ENCODE data around the gene NRG2. TPM values are rescaled to one million over a fixed set of nuclear protein-coding genes. Genes with fewer than 3 reads are reported as not detected.

The NRG2 gene
- total RNA-seq, 1 donor from 2014 or later: 0.07 TPM

DNA sequence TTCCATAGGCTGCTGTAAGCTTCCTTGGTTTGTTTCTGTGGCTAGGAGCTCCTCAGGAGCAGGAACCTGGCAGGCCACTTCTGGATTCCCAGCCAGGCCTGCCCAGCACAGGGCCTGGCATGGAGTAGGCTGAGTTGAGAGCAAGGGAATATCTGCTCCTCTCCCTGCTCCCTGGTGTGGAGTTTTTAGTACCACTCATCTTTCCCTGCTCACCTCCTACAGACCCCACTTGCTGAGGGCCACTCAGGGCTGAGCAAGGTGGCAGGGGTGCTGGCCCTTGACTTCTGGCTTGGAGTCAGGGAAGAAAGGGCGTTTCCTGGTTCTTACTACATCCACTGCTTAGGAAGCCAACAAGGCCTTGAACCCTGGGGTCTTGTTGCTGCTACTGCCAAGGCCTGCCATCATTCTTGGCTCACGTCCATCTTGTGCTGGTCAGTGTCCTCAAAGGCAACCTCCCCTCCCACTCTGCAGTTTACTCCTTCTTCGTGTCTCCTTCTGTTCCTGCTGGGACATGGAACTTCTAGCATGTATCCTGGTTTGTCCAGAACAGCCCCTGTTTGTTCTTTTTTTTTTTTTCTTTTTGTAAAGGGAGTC, 192.6 kb downstream of the NRG2 start:
- intact Hi-C loops (cut with micrococcal nuclease): no loop called here
- Mint-ChIP-seq H3K27ac (no peak overlapping the region), H3K27me3 (no peaks in the 10 kb centered on the region), H3K9me3 (no peaks in the 10 kb centered on the region), H3K4me3 (no peak overlapping the region), H3K4me1 (peaks cover 12% of the 10 kb centered on the region), H3K36me3 (ENCODE audit: low read depth) (no peaks in the 10 kb centered on the region)
- TF ChIP-seq, protein P1, sequence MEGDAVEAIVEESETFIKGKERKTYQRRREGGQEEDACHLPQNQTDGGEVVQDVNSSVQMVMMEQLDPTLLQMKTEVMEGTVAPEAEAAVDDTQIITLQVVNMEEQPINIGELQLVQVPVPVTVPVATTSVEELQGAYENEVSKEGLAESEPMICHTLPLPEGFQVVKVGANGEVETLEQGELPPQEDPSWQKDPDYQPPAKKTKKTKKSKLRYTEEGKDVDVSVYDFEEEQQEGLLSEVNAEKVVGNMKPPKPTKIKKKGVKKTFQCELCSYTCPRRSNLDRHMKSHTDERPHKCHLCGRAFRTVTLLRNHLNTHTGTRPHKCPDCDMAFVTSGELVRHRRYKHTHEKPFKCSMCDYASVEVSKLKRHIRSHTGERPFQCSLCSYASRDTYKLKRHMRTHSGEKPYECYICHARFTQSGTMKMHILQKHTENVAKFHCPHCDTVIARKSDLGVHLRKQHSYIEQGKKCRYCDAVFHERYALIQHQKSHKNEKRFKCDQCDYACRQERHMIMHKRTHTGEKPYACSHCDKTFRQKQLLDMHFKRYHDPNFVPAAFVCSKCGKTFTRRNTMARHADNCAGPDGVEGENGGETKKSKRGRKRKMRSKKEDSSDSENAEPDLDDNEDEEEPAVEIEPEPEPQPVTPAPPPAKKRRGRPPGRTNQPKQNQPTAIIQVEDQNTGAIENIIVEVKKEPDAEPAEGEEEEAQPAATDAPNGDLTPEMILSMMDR (IDR thresholded peaks at IDR 0.05): no peak
- CTCF ChIA-PET: interaction anchor here (1.7 kb wide), 1 partner anchor 63 kb away, joined by 5 read pairs; no protein-coding TSS in a partner anchor
- ATAC-seq (ENCODE audit: low read depth) (no peak), DNase-seq (no peak)
- POLR2A ChIA-PET: no interaction called here

DNA sequence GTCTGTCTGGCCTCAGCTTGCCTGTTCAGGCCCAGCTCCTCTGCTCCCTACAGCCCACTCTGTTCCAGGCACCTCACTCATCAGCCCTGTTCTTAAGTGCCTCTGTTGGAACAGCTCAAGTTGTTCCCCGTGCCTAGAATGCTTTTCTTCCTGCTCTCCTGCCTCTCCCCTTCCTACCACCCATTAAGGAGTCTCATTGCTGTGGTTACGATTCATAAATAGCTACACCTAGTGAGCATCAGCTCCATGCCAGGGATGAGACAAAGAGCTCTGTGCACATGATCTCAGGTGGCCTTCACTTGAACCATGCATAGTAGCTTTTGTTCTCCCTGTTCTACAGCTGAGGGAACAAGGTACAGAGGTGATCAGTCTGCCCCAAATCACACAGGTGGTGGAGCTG, 193.2 kb downstream of the NRG2 start:
- DNase-seq (no peak), ATAC-seq (ENCODE audit: low read depth) (no peak)
- Mint-ChIP-seq H3K36me3 (ENCODE audit: low read depth) (no peaks in the 10 kb centered on the region), H3K4me1 (peaks cover 12% of the 10 kb centered on the region), H3K27me3 (peaks cover 2% of the 10 kb centered on the region), H3K9me3 (no peaks in the 10 kb centered on the region), H3K4me3 (peak overlapping the region; percentile 84), H3K27ac (peak overlapping the region; percentile 54)
- ChIA-PET CTCF (interaction anchor here (1.7 kb wide), 1 partner anchor 63 kb away, joined by 5 read pairs; no protein-coding TSS in a partner anchor), POLR2A (interaction anchor here (1.8 kb wide), 1 partner anchor 200 kb away, joined by 4 read pairs; no protein-coding TSS in a partner anchor)
- TF ChIP-seq, protein P1 (IDR thresholded peaks at IDR 0.05): no peak
- intact Hi-C loops (cut with micrococcal nuclease): loop anchor here (5.0 to 10.0 kb wide), 4 partner anchors 117 to 865 kb away; no protein-coding TSS in a partner anchor

DNA sequence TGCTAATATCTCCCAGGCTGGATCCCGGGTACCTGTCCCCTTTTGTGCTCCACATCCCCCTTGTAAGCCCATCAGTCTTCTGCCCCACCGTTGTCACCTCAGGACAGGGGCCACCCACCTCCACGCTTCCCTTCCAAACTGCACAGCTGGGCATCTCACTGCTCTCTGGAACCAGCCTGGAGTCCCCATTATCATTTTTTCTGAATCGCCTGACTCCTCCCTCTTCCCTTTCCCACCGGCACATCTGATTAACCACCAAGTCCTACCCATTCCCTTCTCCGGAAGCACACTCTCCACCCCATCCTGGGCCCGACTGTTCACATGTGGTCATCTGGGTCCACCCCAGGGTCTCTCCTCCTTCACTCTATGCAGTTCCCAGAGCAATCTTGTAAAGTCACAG, 193.6 kb downstream of the NRG2 start:
- Mint-ChIP-seq H3K27me3 (peaks cover 4% of the 10 kb centered on the region), H3K9me3 (no peaks in the 10 kb centered on the region), H3K4me1 (peaks cover 14% of the 10 kb centered on the region), H3K4me3 (peak overlapping the region; percentile 84), H3K27ac (peak overlapping the region; percentile 54), H3K36me3 (ENCODE audit: low read depth) (no peaks in the 10 kb centered on the region)
- ATAC-seq (ENCODE audit: low read depth): no peak
- CTCF ChIA-PET: interaction anchor here (1.2 to 1.7 kb wide), 2 partner anchors 62 to 119 kb away, joined by 3 to 5 read pairs; no protein-coding TSS in a partner anchor
- no peak for DNase-seq
- intact Hi-C loops (cut with micrococcal nuclease): loop anchor here (5.0 to 10.0 kb wide), 4 partner anchors 118 to 865 kb away; no protein-coding TSS in a partner anchor
- TF ChIP-seq, protein P1 (IDR thresholded peaks at IDR 0.05): no peak
- POLR2A ChIA-PET: interaction anchor here (1.8 kb wide), 1 partner anchor 200 kb away, joined by 4 read pairs; no protein-coding TSS in a partner anchor

DNA sequence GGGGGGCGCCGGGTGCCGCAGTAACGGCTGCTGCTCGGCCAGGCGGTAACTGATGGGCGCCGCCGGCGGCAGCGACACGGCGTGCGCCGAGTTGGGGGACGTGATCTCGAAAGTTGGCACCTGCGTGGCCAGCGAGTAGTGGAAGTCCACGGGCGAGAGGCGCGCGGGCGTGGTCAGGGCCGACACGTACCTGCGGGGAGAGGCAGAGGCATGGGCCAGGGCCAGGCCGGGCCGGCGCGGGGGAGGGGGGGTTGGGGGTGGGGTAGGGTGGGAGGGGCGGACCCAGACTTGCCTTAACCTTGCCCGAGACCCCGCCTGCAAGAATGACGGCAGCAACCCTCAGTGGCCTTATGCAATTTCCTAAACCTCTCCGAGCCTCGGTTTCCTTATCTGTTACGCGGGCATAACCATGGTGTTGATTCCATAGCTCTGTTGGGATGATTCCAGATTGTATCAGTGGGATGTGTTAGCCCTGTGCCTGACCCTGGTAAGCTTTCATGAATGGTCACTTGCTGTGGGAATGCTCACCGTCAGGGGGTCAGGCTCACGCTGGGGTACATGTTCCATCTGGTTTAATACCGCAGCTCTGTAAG, 194.5 kb downstream of the NRG2 start:
- peak overlapping the region; percentile 56 for H3K27ac Mint-ChIP-seq
- POLR2A ChIA-PET: interaction anchor here (0.7 to 1.8 kb wide), 4 partner anchors 24 to 650 kb away, joined by 3 to 4 read pairs (median 3); partner anchors contain the start of gene SIL1
- peaks cover 8% of the 10 kb centered on the region for H3K27me3 Mint-ChIP-seq
- H3K36me3 Mint-ChIP-seq (ENCODE audit: low read depth): no peaks in the 10 kb centered on the region
- H3K9me3 Mint-ChIP-seq: no peaks in the 10 kb centered on the region
- ATAC-seq (ENCODE audit: low read depth) (peak; percentile 23), DNase-seq (no peak)
- CTCF ChIA-PET: interaction anchor here (1.2 to 1.7 kb wide), 2 partner anchors 62 to 120 kb away, joined by 3 to 5 read pairs; no protein-coding TSS in a partner anchor
- TF ChIP-seq, protein P1 (IDR thresholded peaks at IDR 0.05): no peak
- intact Hi-C loops (cut with micrococcal nuclease): loop anchor here (1.0 to 10.0 kb wide), 5 partner anchors 119 to 1305 kb away; partner anchors contain the start of gene ETF1
- H3K4me1 Mint-ChIP-seq: peaks cover 17% of the 10 kb centered on the region
- peak overlapping the region; percentile 84 for H3K4me3 Mint-ChIP-seq

Data from activated B cell treated with CpG ODN at 0.5 μM for 24 hours (primary cell).